Left lobe of liver (tissue), 2 donors: ENCODE results near the gene CSHL1. TPM values are rescaled to one million over a fixed set of nuclear protein-coding genes. Genes with fewer than 3 reads are reported as not detected.
"Not testable (repeated sequence)": the region's sequence is repeated elsewhere in the genome, so short reads cannot be mapped to it uniquely, and the experiment has no call there.

Experiments
- ATAC-seq: fragments of 200-7000 bp; cut with Tn5 transposase; one replicate; pipeline ENCODE4 v1.9.1; 2020; ENCODE audit warnings: mild to moderate bottlenecking, moderate library complexity
- DNase-seq: peaks from one replicate; pipeline ENCODE4 v3.0.0-alpha.2; 2020; ENCODE audit warnings: low spot score
- total RNA-seq: library from RNA; stranded (reverse); gene quantifications from one replicate; pipeline ENCODE4 v1.2.1, GENCODE V29; 2021
- donor health status: DM: no; HTN: no; CAD: no; lungs with moderate emphysema.
- donor health status: DM: no; HTN: yes; CAD: no.

The CSHL1 gene
- total RNA-seq, 1 donor from 2014 or later, result not detected

DNA sequence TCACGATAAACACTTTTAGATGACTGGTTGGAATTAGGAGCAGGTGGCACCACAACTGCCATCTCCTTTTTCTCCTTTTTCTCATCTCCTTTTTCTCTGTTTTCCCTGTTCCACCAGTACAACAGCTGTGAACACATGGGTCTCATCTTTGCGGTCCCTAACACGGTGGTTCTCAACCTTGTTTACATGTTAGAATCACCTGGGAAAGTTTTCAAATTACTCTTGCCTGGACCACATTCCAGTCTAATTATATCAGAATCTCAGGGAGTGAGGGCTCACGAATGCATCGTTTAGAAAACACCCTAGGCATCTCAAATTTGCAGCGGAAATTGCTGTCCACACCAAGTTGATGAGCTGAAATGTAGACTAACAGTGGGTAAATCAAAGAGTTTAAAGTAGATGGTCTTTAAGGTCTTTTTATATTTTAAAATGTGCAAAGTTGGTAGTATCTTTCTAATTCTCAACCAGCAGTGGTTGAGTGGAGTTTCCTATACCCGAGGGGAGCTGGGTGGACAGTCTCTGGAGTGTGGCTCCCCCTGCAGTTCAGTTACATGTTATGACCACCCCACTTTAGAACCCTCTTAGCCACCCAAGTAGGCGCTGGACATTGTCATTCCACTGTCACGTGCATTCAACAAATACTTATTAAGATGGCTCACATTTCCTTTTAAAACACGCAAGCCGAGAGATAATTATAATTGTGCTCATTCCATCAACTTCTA is 18.6 kb downstream of the CSHL1 start:
- not testable (repeated sequence) for DNase-seq

DNA sequence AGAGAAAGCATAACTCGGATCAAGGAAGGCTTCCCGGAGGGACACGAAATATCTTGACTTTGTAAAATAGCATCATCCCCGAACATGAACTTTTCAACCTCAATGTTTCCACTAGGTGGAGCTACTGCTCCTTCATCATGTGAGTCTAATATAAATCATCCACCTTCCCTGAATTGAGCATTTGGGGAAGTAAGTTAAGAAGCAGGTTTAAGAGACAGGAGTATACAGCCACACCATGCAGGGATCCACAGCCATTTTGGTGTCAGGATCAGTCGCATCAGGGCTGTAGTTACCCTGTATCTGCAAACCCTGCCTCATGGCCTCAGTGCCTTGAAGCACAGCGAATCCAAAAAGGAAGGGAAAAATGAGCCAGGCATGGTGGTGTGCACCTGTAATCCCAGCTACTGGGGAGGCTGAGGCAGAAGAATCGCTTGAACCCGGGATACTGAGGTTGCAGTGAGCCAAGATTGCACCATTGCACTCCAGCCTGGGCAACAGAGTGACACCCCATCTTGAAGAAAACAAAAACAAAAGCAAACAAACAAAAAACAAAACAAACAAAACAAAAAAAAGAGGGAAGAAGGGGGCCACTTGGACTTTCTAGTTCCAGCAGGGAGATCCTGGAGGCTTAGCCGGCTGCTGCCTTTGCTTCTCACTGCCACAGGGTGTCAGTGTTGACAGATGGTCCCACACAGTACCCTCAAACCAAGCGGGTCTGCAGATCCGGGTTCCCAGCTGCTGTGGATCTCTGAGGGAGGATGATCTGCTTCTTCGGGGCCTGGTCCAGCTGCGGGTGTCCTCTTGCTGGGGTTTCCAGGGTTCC is 21.8 kb downstream of the CSHL1 start:
- ATAC-seq, result peak; percentile 82
- not testable (repeated sequence) for DNase-seq

More for the DNA sequence above, 18.6 kb downstream of the CSHL1 start:
- ATAC-seq, result not testable (repeated sequence)

DNA sequence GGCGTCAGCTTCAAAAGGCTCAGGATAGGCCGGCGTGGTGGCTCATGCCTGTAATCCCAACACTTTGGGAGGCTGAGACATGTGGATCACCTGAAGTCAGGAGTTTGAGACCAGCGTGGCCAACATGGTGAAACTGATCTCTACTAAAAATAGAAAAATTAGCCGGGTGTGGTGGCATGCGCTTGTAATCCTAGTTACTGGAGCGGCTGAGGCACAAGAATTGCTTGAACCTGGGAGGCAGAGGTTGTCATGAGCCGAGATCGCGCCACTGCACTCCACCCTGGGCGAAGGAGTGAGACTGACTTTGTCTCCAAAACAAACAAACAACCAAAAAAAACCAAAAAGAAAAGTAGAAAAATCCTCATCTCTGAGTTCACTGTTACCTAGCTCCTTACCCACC is 25.9 kb downstream of the CSHL1 start:
- ATAC-seq, DNase-seq: not testable (repeated sequence)

DNA sequence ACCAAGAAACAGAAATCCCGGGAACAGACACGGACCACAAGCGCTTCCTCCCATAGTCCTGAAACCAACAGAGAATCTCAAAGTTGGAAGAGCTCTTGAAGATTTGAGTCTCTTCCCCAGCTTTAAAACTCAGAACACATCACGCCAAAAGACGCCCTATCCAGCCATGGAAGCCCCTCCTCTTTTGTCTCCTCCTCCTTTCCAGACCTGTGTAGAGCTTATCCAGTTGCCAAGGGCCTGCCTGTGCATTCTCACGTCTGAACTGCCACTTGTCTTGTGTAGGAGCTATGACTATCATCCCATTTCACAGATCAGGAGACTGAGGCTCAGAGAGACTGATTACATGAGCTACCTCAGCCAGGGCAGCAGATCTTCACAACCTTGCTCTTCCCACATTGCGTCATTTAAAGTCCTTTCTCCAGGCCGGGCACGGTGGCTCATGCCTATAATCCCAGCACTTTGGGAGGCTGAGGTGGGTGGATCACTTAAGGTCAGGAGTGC is 28.4 kb downstream of the CSHL1 start:
- not testable (repeated sequence) for ATAC-seq, DNase-seq

DNA sequence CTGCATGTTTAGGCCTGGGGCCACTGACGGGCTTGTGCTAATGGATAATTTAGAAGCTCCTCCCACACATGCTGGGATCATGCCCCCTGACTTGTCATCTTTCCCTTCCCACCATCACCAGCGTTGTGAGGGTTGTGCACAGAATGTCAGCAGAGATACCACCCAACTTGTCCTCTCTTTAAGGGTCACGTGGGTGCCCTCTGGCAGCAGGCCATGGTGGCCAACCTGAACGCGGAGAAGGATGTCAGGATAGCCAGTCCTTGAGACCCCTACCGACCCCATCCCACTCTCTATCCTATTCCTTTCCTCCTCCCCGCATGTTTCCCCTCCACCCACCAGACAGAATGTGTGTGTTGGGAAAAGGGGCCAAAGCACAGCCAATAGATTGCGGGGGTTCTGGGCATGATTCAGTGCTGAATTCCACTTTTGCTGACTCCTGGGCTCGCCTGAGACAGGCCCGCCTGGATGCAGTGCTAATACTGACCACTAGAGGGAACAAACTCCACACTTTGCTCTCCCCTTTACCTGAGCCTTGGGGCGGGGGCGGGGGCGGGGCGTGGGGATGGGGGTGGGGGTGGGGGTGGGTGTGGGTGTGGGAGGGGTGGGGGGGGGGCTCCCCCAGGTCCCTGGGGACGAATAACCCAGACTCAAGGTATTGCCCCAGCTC is 29.0 kb downstream of the CSHL1 start, which contains the start of gene GH2:
Gene GH2 (minus strand): TSS at position 10 of the 667 bp plus-strand sequence. CDS start 143 bp downstream, outside the sequence.
- DNase-seq (peak; percentile 55), ATAC-seq (peak; percentile 85)

DNA sequence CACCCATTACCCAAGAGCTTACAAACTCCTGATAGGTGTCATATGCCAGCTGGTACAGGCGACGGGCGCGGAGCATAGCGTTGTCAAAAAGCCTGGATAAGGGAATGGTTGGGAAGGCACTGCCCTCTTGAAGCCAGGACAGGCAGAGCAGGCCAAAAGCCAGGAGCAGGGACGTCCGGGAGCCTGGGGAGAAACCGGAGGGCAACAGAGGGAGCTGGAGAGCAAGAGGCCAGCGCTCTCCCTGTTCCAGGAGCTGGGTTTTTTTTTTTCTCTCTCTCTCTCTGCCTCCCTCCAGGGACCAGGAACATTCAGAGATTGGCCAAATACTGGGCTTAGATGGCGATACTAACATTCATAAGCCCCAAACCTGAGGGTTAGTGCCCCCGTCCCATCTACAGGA is 29.7 kb downstream of the CSHL1 start:
- ATAC-seq, result peak; percentile 70

DNA sequence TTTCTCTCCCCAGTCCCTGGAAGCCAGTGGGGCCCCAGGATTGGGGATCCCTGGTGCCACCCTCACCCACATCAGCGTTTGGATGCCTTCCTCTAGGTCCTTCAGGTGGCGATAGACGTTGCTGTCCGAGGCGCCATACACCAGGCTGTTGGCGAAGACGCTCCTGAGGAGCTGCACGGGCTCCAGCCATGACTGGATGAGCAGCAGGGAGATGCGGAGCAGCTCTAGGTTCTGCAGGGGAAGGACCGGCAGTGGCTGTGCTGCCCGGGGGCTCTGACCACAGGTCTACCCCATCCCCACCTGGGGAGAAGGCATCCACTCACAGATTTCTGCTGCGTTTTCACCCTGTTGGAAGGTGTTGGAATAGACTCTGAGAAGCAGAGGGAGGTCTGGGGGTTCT is 30.4 kb downstream of the CSHL1 start:
- ATAC-seq (no peak), DNase-seq (no peak)

More for the DNA sequence above, 29.7 kb downstream of the CSHL1 start:
- peak; percentile 49 for DNase-seq

DNA sequence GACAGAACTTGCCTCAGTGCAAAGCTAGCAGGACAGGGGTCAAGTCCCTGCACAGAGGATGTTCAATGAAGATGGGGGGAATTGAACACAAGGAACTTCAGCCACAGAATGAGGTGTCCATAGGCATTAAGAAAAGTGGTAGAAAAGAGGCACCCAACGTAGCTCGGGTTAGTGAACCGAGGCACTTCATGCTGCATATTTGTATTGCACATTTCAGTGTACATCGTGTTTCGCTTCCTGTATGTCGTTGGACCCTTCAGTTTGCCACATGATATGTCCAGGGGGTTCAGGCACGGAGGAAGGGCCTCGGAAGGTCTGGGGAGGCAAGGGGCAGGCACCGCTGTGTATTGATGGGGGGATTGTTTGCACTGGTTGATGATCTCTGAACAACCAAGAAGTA is 32.6 kb downstream of the CSHL1 start:
- not testable (repeated sequence) for ATAC-seq, DNase-seq

DNA sequence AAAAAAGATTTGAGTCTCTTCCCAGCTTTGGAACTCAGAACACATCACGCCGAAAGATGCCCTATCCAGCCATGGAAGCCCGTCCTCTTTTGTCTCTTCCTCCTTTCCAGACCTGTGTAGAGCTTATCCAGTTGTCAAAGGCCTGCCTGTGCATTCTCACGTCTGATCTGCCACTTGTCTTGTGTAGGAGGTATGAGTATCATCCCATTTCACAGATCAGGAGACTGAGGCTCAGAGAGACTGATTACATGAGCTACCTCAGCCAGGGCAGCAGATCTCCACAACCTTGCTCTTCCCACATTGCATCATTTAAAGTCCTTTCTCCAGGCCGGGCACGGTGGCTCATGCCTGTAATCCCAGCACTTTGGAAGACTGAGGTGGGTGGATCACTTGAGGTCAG is 36.4 kb downstream of the CSHL1 start:
- not testable (repeated sequence) for ATAC-seq

DNA sequence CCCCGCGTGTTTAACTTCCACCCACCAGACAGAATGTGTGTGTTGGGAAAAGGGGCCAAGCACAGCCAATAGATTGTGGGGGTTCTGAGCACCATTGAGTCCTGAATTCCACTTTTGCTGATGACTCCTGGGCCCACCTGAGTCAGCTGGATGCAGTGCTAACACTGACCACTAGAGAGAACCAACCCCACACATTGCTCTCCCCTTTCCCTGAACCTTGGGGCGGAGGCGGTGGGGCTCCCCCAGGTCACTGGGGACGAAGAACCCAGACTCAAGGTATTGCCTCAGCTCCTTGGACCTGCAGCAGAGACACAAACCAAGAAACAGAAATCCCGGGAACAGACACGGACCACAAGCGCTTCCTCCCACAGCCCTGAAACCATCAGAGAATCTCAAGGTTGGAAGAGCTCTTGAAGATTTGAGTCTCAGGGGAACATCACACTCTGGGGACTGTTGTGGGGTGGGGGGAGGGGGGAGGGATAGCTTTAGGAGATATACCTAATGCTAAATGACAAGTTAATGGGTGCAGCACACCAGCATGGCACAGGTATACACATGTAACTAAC is 36.9 kb downstream of the CSHL1 start:
- not testable (repeated sequence) for DNase-seq, ATAC-seq

More for the DNA sequence above, 36.4 kb downstream of the CSHL1 start:
- DNase-seq, result not testable (repeated sequence)

DNA sequence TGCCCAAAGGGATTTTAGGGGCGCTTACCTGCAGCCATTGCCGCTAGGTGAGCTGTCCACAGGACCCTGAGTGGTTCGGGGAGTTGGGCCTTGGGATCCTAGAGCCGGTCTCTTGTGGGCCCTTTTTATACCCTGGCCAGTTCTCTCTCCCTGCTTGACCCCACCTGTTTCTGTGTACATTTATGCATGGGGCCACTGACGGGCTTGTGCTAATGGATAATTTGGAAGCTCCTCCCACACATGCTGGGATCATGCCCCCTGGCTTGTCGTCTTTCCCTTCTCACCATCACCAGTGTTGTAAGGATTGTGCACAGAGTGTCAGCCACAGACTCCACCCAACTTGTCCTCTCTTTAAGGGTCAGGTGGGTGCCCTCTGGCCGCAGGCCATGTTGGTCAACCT is 37.5 kb downstream of the CSHL1 start, which contains the start of gene CSH2:
Gene CSH2 (minus strand): TSS at position 101 of the 400 bp plus-strand sequence. CDS start 63 bp downstream, at position 38.
- ATAC-seq, DNase-seq: not testable (repeated sequence)

DNA sequence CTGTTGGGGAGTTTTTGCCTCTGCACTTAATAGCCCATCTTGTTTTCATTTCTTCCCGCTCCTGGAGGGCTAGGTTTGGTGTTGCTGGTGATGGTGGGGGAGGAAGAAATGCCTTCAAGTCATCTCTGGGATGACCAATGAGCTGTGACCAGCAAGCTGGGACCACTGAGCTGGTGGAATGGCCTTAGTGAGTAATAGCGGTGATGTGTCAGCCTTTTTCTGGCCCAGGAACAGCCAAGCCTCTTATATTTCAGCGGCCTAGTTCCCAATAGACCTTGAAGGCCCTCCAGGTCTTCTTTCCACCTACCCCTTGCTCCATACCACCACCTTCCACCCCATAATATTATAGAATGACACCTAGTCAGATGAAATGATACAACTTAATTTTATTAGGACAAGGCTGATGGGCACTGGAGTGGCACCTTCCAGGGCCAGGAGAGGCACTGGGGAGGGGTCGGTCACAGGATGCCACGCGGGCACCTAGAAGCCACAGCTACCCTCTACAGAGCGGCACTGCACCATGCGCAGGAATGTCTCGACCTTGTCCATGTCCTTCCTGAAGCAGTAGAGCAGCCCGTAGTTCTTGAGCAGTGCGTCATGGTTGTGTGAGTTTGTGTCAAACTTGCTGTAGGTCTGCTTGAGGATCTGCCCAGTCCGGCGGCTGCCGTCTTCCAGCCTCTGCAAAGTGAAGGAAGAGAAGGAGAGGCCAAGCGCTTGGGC is 39.3 kb downstream of the CSHL1 start:
- DNase-seq, ATAC-seq: not testable (repeated sequence)

DNA sequence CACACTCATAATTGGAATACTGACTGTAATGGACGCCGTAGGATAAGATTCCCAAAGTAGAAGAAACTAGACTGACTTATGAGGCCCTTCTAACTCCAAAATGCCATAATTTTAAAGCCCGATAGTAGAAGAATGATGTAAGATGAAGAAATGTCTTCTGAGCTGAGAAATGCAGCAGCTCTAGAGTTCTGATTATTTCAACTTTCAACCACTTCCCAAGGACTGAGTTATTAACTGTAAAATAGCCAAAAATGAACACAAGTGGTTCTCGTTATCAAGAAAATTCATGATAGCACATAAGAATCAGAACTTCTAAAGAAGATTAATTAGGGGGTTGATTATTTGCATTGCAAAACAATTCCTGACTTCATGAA is 40.8 kb downstream of the CSHL1 start:
- not testable (repeated sequence) for DNase-seq, ATAC-seq

DNA sequence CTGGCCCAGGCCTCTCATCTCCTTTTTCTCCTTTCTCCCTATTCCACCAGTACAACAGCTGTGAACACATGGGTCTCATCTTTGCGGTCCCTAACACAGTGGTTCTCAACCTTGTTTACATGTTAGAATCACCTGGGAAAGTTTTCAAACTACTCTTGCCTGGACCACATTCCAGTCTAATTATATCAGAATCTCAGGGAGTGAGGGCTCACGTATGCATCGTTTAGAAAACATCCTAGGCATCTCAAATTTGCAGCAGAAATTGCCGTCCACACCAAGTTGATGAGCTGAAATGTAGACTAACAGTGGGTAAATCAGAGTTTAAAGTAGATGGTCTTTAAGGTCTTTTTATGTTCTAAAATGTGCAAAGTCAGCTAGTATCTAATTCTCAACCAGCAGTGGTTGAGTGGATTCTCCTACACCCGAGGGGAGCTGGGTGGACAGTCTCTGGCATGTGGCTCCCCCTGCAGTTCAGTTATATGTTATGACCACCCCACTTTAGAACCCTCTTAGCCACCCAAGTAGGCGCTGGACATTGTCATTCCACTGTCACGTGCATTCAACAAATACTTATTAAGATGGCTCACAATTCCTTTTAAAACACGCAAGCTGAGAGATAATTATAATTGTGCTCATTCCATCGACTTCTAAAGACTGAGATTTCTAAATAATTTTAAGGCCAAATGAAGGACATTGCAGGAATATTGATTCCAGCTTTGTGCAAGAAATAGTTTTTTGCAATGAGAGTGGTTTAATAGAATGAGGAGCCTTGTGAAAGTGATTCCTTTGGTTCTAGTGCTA is 41.4 kb downstream of the CSHL1 start:
- not testable (repeated sequence) for ATAC-seq

DNA sequence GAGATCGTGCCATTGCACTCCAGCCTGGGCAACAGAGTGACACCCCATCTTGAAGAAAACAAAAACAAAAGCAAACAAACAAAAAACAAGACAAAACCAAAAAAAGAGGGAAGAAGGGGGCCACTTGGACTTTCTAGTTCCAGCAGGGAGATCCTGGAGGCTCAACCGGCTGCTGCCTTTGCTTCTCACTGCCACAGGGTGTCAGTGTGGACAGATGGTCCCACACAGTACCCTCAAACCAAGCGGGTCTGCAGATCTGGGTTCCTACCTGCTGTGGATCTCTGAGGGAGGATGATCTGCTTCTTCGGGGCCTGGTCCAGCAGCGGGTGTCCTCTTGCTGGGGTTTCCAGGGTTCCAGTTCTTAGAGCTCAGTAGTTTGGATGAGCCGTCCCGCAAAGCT is 44.4 kb downstream of the CSHL1 start:
- ATAC-seq, result peak; percentile 58
- not testable (repeated sequence) for DNase-seq

More for the DNA sequence above, 41.4 kb downstream of the CSHL1 start:
- DNase-seq, result not testable (repeated sequence)
